Panc1 (cell line): Measurements from ENCODE around the gene ADAM12. TPM values are rescaled to one million over a fixed set of nuclear protein-coding genes. Genes with fewer than 3 reads are reported as not detected.

Experiments
- ATAC-seq: fragments of 200-7000 bp; cut with Tn5 transposase; 2 replicates; pipeline ENCODE4 v1.9.1; 2020; ENCODE audit warnings: mild to moderate bottlenecking, moderate library complexity
- BruUV-seq: library from RNA; stranded (reverse); fragments of 400-500 nt; replicated peaks from 2 replicates; lab custom pipeline; 2021; lab: Mats Ljungman, UMichigan
- CTCF ChIA-PET: fragments of 300-600 bp; sonication (Branson Sonifier 250); formaldehyde crosslinking; loops from one replicate; lab custom pipeline; 2022; ENCODE audit warnings: antibody characterized with exemption; lab: Charles Lee
- POLR2A ChIA-PET: fragments of 300-600 bp; sonication (Branson Sonifier 250); formaldehyde crosslinking; loops from one replicate; lab custom pipeline; 2022; ENCODE audit warnings: antibody characterized with exemption; lab: Charles Lee
- DNase-seq: peaks from one replicate; pipeline ENCODE4 v3.0.0-alpha.2; 2010; ENCODE audit warnings: low read depth, low spot score
- H3K27ac ChIP-seq: 2 replicates; pipeline ENCODE4 v1.5.1; 2011; ENCODE audit warnings: mild to moderate bottlenecking, low read length, inconsistent platforms
- H3K27me3 ChIP-seq: fragments of 200-500 bp; sonication (Bioruptor generic); 2 replicates; pipeline ENCODE4 v1.6.0; 2014; ENCODE audit warnings: low read length, inconsistent platforms; ENCODE audit not compliant: control insufficient read depth, insufficient read depth
- H3K36me3 ChIP-seq: fragments of 200-500 bp; sonication (Bioruptor generic); 2 replicates; pipeline ENCODE4 v1.5.1; 2014; ENCODE audit warnings: inconsistent platforms, mild to moderate bottlenecking, low read length, moderate library complexity; ENCODE audit not compliant: control insufficient read depth, insufficient read depth
- H3K4me1 ChIP-seq: 2 replicates; pipeline ENCODE4 v1.5.1; 2011; ENCODE audit warnings: inconsistent platforms, mild to moderate bottlenecking, low read length, moderate library complexity; ENCODE audit not compliant: control insufficient read depth, insufficient read depth
- H3K4me3 ChIP-seq, 2 experiments: 2 replicates each; pipeline ENCODE4 v1.5.1; 2011 to 2012; ENCODE audit warnings: low read depth in 2 of 2, low read length in 2 of 2, mild to moderate bottlenecking in 2 of 2, inconsistent platforms in 1 of 2, moderate library complexity in 1 of 2
- H3K9me3 ChIP-seq: fragments of 200-500 bp; sonication (Bioruptor generic); 2 replicates; pipeline ENCODE4 v1.5.1; 2014; ENCODE audit warnings: low read depth, mild to moderate bottlenecking, inconsistent platforms, low read length, moderate library complexity; ENCODE audit not compliant: control insufficient read depth, insufficient read depth
- POLR2AphosphoS5 ChIP-seq: IDR thresholded peaks from 2 replicates; pipeline ENCODE4 v1.6.1; 2012; ENCODE audit warnings: mild to moderate bottlenecking, low read depth, low read length, moderate library complexity
- SIN3A ChIP-seq: IDR thresholded peaks from 2 replicates; pipeline ENCODE4 v1.6.1; 2012; ENCODE audit warnings: low read depth, mild to moderate bottlenecking, low read length, moderate library complexity, borderline replicate concordance; ENCODE audit not compliant: insufficient read depth
- TCF7L2 ChIP-seq: IDR thresholded peaks from 2 replicates; pipeline ENCODE4 v1.6.1; 2011; ENCODE audit warnings: mild to moderate bottlenecking, low read depth, low read length, inconsistent platforms
- in situ Hi-C: cut with HindIII; loops from 2 replicates; pipeline ENCODE4 v1.10.0; 2016; ENCODE audit warnings: low sequenced_read_pairs, low pct_unique_long_range_greater_than_20kb
- intact Hi-C: fragments of 100-400 bp; cut with micrococcal nuclease; formaldehyde crosslinking; loops from one replicate; pipeline ENCODE4 v1.10.0; 2022; ENCODE audit not compliant: unreplicated experiment
- total RNA-seq: library from RNA; stranded (reverse); gene quantifications from one replicate; pipeline ENCODE4 v1.2.1, GENCODE V29; 2021; ENCODE audit not compliant: unreplicated experiment
- TF ChIP-seq, protein P1 (sequence below): fragments of 450-650 bp; IDR thresholded peaks from 2 replicates; pipeline ENCODE4 v1.5.1; 2017; ENCODE audit warnings: mild to moderate bottlenecking
- TF ChIP-seq, protein P2 (sequence below), 2 experiments: IDR thresholded peaks; 2 replicates each; pipeline ENCODE4 v1.6.1; 2011 to 2012; ENCODE audit warnings: low read depth in 2 of 2, control low read depth in 1 of 2, low read length in 1 of 2, mild to moderate bottlenecking in 1 of 2, moderate library complexity in 1 of 2; ENCODE audit not compliant: insufficient read depth in 1 of 2

The ADAM12 gene
- total RNA-seq, 1 experiment from 2014 or later = 0.10 TPM

DNA sequence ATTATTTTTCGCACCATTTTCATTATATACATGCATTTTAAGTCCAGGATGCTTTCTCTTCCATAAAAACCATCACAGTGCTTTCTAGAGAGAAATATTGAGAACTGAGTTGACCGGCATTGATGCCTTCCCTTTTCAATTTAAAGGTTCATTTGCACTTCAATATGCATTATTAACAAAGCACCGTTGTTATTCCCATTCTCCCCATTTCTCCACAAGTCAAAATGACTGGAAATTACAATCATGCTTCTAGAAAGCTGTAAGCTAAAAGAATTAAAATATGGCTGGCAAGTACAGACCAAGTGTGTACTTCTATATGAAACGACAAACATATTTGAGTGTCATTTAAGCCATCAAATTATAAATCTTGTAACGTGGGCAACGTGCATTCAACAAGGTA lies 272.4 kb downstream of the ADAM12 start:
- POLR2A ChIA-PET = no interaction called here
- Histone ChIP-seq H3K27ac (no peak overlapping the region), H3K27me3 (no peaks in the 10 kb centered on the region), H3K4me3 (no peak overlapping the region), H3K36me3 (no peaks in the 10 kb centered on the region), H3K9me3 (no peaks in the 10 kb centered on the region), H3K4me1 (no peaks in the 10 kb centered on the region)
- intact Hi-C loops (no loop called here), in situ Hi-C loops (no loop called here)
- no peak for TF ChIP-seq POLR2AphosphoS5
- TF ChIP-seq, protein P1, sequence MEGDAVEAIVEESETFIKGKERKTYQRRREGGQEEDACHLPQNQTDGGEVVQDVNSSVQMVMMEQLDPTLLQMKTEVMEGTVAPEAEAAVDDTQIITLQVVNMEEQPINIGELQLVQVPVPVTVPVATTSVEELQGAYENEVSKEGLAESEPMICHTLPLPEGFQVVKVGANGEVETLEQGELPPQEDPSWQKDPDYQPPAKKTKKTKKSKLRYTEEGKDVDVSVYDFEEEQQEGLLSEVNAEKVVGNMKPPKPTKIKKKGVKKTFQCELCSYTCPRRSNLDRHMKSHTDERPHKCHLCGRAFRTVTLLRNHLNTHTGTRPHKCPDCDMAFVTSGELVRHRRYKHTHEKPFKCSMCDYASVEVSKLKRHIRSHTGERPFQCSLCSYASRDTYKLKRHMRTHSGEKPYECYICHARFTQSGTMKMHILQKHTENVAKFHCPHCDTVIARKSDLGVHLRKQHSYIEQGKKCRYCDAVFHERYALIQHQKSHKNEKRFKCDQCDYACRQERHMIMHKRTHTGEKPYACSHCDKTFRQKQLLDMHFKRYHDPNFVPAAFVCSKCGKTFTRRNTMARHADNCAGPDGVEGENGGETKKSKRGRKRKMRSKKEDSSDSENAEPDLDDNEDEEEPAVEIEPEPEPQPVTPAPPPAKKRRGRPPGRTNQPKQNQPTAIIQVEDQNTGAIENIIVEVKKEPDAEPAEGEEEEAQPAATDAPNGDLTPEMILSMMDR = no peak
- TF ChIP-seq SIN3A = no peak
- no peak for TF ChIP-seq TCF7L2
- TF ChIP-seq, protein P2, sequence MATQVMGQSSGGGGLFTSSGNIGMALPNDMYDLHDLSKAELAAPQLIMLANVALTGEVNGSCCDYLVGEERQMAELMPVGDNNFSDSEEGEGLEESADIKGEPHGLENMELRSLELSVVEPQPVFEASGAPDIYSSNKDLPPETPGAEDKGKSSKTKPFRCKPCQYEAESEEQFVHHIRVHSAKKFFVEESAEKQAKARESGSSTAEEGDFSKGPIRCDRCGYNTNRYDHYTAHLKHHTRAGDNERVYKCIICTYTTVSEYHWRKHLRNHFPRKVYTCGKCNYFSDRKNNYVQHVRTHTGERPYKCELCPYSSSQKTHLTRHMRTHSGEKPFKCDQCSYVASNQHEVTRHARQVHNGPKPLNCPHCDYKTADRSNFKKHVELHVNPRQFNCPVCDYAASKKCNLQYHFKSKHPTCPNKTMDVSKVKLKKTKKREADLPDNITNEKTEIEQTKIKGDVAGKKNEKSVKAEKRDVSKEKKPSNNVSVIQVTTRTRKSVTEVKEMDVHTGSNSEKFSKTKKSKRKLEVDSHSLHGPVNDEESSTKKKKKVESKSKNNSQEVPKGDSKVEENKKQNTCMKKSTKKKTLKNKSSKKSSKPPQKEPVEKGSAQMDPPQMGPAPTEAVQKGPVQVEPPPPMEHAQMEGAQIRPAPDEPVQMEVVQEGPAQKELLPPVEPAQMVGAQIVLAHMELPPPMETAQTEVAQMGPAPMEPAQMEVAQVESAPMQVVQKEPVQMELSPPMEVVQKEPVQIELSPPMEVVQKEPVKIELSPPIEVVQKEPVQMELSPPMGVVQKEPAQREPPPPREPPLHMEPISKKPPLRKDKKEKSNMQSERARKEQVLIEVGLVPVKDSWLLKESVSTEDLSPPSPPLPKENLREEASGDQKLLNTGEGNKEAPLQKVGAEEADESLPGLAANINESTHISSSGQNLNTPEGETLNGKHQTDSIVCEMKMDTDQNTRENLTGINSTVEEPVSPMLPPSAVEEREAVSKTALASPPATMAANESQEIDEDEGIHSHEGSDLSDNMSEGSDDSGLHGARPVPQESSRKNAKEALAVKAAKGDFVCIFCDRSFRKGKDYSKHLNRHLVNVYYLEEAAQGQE (IDR thresholded peaks at IDR 0.05; ENCODE audit: insufficient read depth in 1 of 2, low read depth in 2 of 2, low read length in 1 of 2) = no peak
- CTCF ChIA-PET = no interaction called here
- no TSS peak for BruUV-seq
- ATAC-seq (no peak), DNase-seq (no peak)

DNA sequence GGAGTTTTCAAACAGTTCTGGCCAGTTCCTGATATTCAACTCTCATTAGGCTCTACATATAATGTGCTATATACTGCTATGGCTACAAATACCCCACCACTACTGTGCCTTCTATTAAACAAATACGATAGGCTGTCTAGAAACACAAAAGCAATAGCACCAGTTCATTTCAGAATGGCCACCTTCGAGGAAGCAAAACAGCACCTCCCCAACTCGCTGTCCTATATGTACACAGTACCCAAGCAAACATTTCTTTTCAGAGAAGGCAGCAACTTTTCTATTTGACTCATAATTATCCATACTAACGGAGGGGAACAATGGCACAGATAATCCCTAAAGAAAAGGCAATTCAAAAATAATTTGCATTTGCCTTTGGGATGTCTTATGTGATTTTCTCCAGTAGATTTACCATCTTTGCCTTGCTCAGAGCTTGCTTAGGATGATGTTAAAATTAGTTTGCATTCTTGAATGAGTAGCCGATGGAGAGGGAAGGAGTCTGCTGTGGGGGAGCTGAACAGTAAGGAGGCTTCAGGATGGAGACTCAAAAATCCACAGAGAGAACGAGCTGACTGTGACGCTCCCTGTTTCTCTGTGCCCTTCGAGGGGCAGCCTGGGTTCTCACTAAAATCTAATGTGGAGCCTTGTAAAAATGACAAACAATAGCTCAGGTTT lies 273.3 kb downstream of the ADAM12 start:
- BruUV-seq = no TSS peak
- intact Hi-C loops (no loop called here), in situ Hi-C loops (no loop called here)
- ChIA-PET POLR2A (no interaction called here), CTCF (no interaction called here)
- Histone ChIP-seq H3K36me3 (no peaks in the 10 kb centered on the region), H3K27ac (no peak overlapping the region), H3K9me3 (no peaks in the 10 kb centered on the region), H3K4me1 (no peaks in the 10 kb centered on the region), H3K27me3 (no peaks in the 10 kb centered on the region), H3K4me3 (no peak overlapping the region)
- DNase-seq = no peak
- ATAC-seq = no peak
- TF ChIP-seq SIN3A (no peak), TCF7L2 (no peak), POLR2AphosphoS5 (no peak)
- TF ChIP-seq, protein P2 (IDR thresholded peaks at IDR 0.05; ENCODE audit: insufficient read depth in 1 of 2, low read depth in 2 of 2, low read length in 1 of 2) = no peak
- TF ChIP-seq, protein P1 = no peak
